OCI-LY1 (cell line): ENCODE results near the gene SSRP1.

Experiments
- H2AFZ ChIP-seq: fragments of 200-600 bp; sonication (generic), shearing (Covaris generic); 2 replicates; pipeline ENCODE4 v1.6.0; 2014; ENCODE audit warnings: antibody characterized with exemption, mild to moderate bottlenecking, low read length
- H3F3A ChIP-seq: fragments of 200-600 bp; sonication (generic), shearing (Covaris generic); 2 replicates; pipeline ENCODE4 v1.6.0; 2014; ENCODE audit warnings: mild to moderate bottlenecking, antibody characterized with exemption, low read length, moderate library complexity; ENCODE audit not compliant: insufficient read depth
- H3K27ac ChIP-seq: fragments of 200-600 bp; sonication (generic); 2 replicates; pipeline ENCODE4 v1.5.1; 2014; ENCODE audit warnings: low read length, mixed run types, mild to moderate bottlenecking, low read depth; ENCODE audit not compliant: poor library complexity, severe bottlenecking
- H3K27me3 ChIP-seq: fragments of 200-600 bp; sonication (generic); 2 replicates; pipeline ENCODE4 v1.6.0; 2014; ENCODE audit warnings: antibody characterized with exemption, mild to moderate bottlenecking, low read length, moderate library complexity; ENCODE audit not compliant: insufficient read depth
- H3K36me3 ChIP-seq: fragments of 200-600 bp; sonication (generic); 2 replicates; pipeline ENCODE4 v1.6.1; 2014; ENCODE audit warnings: mild to moderate bottlenecking, antibody characterized with exemption, low read length, moderate library complexity, mixed read lengths; ENCODE audit not compliant: insufficient read depth
- H3K4me1 ChIP-seq: fragments of 200-600 bp; sonication (generic); 2 replicates; pipeline ENCODE4 v1.5.1; 2014; ENCODE audit warnings: mild to moderate bottlenecking, low read length, moderate library complexity; ENCODE audit not compliant: insufficient read depth, severe bottlenecking
- H3K4me2 ChIP-seq: fragments of 200-600 bp; sonication (generic), shearing (Covaris generic); 2 replicates; pipeline ENCODE4 v1.6.1; 2014; ENCODE audit warnings: low read length
- H3K4me3 ChIP-seq: fragments of 200-600 bp; sonication (generic); 2 replicates; pipeline ENCODE4 v1.5.1; 2014; ENCODE audit warnings: low read length, low read depth, mild to moderate bottlenecking, mixed read lengths; ENCODE audit not compliant: poor library complexity, severe bottlenecking
- H3K79me2 ChIP-seq: fragments of 200-600 bp; shearing (Covaris generic); 2 replicates; pipeline ENCODE4 v1.6.1; 2016; ENCODE audit warnings: mixed run types, low read length, mixed read lengths; ENCODE audit not compliant: insufficient read depth
- H3K9ac ChIP-seq: fragments of 200-600 bp; sonication (generic), shearing (Covaris generic); 2 replicates; pipeline ENCODE4 v1.6.1; 2014; ENCODE audit warnings: mild to moderate bottlenecking, low read length, mixed read lengths
- H3K9me2 ChIP-seq: fragments of 200-600 bp; sonication (generic), shearing (Covaris generic); 2 replicates; pipeline ENCODE4 v1.6.1; 2014; ENCODE audit warnings: low read depth, mild to moderate bottlenecking, low read length, mixed read lengths
- H3K9me3 ChIP-seq: fragments of 200-600 bp; shearing (Covaris generic); 2 replicates; pipeline ENCODE4 v1.6.1; 2014; ENCODE audit warnings: low read length, mixed read lengths
- H4K20me1 ChIP-seq: fragments of 200-600 bp; sonication (generic), shearing (Covaris generic); 2 replicates; pipeline ENCODE4 v1.6.0; 2016; ENCODE audit warnings: mild to moderate bottlenecking, low read length; ENCODE audit not compliant: insufficient read depth
- CTCF ChIP-seq: fragments of 200-600 bp; sonication (generic), shearing (Covaris generic); IDR thresholded peaks from 2 replicates; pipeline ENCODE4 v1.5.1; 2017; ENCODE audit warnings: mild to moderate bottlenecking, antibody characterized with exemption, low read length, moderate library complexity, mixed read lengths
- EZH2 ChIP-seq: fragments of 200-600 bp; sonication (generic), shearing (Covaris generic); IDR thresholded peaks from 2 replicates; pipeline ENCODE4 v1.8.0; 2017; ENCODE audit warnings: borderline replicate concordance, mixed run types, mild to moderate bottlenecking, antibody characterized with exemption, low read length, moderate library complexity, mixed read lengths

SSRP1 gene

GRCh38 chr11:57370941-57371340 lies 35.2 kb upstream of the SSRP1 start:
- Histone ChIP-seq H3K27ac (no peak overlapping the region), H2AFZ (no peak overlapping the region), H4K20me1 (no peaks in the 10 kb centered on the region), H3K9me2 (no peaks in the 10 kb centered on the region), H3K79me2 (no peaks in the 10 kb centered on the region), H3K4me2 (no peak overlapping the region), H3K9me3 (no peaks in the 10 kb centered on the region), H3F3A (no peaks in the 10 kb centered on the region), H3K36me3 (no peaks in the 10 kb centered on the region), H3K9ac (no peak overlapping the region), H3K4me1 (no peaks in the 10 kb centered on the region), H3K4me3 (no peak overlapping the region), H3K27me3 (no peaks in the 10 kb centered on the region)
- no peak for TF ChIP-seq EZH2
- TF ChIP-seq CTCF = no peak

- no peaks in the 10 kb centered on the region for H4K20me1 ChIP-seq
- no peaks in the 10 kb centered on the region for H3K27me3 ChIP-seq
- no peak overlapping the region for H3K27ac ChIP-seq
- no peaks in the 10 kb centered on the region for H3K9me3 ChIP-seq
- no peaks in the 10 kb centered on the region for H3F3A ChIP-seq
- TF ChIP-seq CTCF = no peak
- no peak for TF ChIP-seq EZH2
- H3K4me2 ChIP-seq = no peak overlapping the region
- H3K4me3 ChIP-seq = no peak overlapping the region
- H3K79me2 ChIP-seq = no peaks in the 10 kb centered on the region
- no peaks in the 10 kb centered on the region for H3K4me1 ChIP-seq
- no peak overlapping the region for H2AFZ ChIP-seq
- H3K36me3 ChIP-seq = no peaks in the 10 kb centered on the region
- H3K9ac ChIP-seq = no peak overlapping the region
- no peaks in the 10 kb centered on the region for H3K9me2 ChIP-seq
Observed at GRCh38 chr11:57370251-57370650, 34.6 kb upstream of the SSRP1 start.

GRCh38 chr11:57368845-57369232 lies 33.1 kb upstream of the SSRP1 start:
- Histone ChIP-seq H3K27ac (no peak overlapping the region), H3K79me2 (no peaks in the 10 kb centered on the region), H3K9me2 (no peaks in the 10 kb centered on the region), H3K9me3 (no peaks in the 10 kb centered on the region), H3K9ac (no peak overlapping the region), H2AFZ (no peak overlapping the region), H4K20me1 (no peaks in the 10 kb centered on the region), H3K36me3 (no peaks in the 10 kb centered on the region), H3F3A (no peaks in the 10 kb centered on the region), H3K4me1 (no peaks in the 10 kb centered on the region), H3K4me2 (no peak overlapping the region), H3K27me3 (no peaks in the 10 kb centered on the region), H3K4me3 (no peak overlapping the region)
- TF ChIP-seq CTCF (no peak), EZH2 (no peak)
